Inferior parietal cortex (tissue), 1 donor: ENCODE data around the gene CLRN2.
A peak's percentile ranks its signal among the peaks of the same experiment; 100 is the strongest.

Experiments used
- DNase-seq: peaks from one replicate; pipeline ENCODE4 v3.0.0-alpha.2; 2016; ENCODE audit errors: extremely low spot score

CLRN2 gene, protein sequence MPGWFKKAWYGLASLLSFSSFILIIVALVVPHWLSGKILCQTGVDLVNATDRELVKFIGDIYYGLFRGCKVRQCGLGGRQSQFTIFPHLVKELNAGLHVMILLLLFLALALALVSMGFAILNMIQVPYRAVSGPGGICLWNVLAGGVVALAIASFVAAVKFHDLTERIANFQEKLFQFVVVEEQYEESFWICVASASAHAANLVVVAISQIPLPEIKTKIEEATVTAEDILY

DNA sequence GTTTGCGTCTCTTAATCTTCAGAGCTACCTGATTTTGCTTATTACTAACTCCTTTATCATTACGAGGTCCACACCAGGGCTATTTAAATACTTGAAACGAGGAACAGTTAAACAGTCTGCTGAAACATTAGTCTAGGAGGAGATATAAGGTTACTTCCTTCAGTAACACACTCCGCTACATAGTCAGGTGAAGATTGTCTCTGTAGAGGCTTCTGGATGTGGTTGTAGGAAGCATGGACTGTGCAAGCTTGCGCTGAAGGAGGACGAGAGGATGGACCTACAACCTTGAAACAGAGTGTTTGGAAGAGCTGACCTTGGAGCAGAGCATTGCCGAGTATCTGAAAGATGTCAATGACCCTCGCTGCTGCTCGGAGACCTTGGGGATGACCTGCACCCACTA lies at the start of gene CLRN2:
TSS of gene CLRN2 (plus strand) at position 301 of the 400 bp plus-strand sequence. CDS start 102 bp downstream, outside the sequence.
- DNase-seq = no peak

DNA sequence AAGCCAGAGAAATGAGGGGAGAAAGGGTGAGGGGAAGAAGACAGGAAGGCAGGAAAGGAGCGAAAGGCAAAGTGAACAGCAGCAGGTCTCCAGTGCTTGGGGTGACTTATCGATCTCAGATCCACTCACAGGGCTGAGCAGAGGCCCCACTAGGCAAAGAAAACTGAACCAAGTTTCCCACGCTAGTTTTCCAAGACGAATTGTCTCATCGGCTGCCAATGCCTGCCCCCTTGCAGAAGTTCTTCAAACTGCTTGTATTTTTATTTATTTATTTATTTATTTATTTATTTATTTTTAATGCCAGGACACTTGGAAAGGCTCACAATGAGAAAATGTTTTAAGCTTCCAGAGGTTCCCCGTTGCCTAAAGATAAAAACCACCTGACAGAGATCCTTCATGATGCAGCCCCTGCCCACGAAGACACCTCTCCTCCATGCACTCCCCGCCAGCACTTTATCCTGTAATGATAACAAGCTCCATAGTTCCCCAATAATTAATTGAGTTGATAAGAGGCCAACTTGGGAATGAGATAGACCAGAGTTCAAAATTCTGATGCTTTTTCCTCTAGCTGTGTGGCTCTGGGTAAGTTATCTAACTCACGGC lies 46.2 kb upstream of the CLRN2 start:
- peak; percentile 67 for DNase-seq

DNA sequence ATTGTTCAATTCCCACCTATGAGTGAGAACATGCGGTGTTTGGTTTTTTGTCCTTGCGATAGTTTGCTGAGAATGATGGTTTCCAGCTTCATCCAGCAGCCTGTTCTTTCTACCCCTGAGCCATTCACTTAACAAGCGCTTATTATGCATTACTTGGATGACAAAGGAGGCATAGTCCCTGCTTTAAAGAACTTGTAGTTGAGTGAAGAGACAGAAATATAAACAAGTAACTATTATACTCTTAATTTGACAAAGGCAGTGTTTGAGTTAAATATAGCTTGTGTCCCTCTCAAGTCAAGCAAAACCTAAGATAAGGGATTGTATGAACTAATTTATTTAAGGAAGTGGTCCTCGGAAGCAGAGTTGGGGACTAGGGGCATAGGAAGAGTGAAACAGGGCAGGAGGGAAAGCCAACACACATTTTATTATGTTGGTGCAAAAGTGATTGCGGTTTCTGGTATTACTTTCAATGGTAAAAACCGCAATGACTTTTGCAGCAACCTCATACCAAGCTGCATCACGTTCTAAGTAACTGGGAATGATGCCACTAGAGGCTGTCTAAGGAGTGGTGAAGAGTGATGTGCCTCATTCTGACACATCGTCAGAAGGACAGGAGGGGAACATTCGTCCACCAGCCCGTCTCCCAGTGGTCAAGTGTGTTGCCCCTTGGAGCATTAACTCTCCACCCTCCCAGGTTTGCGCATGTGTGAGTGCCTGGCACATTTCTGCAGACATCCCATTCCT lies 44.9 kb upstream of the CLRN2 start:
- DNase-seq = no peak

DNA sequence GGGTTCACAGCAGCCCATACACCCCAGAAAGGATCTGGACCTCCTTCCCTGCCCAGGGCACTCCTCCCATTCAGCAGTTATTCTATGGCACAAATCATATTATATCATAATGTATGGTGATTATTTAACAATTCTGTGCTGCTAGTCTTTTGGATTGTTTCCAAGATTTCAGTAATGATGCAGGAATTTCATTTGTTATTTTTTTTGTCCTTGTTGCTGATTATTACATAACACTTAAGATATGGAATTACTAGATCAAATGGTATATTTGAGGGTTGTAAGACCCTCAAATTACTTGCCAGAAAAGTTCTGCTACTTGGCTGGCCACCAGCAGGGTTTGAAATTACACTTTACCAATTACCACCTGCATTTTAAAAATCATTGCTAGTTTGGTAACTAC lies 39.5 kb upstream of the CLRN2 start:
- no peak for DNase-seq

DNA sequence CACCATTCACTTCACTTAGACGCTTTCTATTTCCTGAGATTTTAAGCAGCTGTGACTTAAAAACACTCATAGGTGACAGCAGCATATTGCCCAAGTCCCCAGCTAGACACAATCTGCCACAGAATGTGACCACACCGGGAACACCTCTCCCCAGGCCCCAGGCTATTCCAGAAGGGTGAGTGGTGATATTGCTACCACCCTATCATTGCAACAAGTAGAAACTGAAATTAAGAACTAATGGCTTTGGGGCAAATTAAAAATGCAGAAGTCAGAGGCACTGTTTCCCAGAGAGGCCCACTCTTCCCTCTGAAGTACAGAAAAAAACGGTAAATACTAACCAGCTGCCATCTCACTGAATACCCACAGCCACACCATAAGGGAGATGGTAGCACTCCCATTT lies 38.1 kb upstream of the CLRN2 start:
- no peak for DNase-seq

DNA sequence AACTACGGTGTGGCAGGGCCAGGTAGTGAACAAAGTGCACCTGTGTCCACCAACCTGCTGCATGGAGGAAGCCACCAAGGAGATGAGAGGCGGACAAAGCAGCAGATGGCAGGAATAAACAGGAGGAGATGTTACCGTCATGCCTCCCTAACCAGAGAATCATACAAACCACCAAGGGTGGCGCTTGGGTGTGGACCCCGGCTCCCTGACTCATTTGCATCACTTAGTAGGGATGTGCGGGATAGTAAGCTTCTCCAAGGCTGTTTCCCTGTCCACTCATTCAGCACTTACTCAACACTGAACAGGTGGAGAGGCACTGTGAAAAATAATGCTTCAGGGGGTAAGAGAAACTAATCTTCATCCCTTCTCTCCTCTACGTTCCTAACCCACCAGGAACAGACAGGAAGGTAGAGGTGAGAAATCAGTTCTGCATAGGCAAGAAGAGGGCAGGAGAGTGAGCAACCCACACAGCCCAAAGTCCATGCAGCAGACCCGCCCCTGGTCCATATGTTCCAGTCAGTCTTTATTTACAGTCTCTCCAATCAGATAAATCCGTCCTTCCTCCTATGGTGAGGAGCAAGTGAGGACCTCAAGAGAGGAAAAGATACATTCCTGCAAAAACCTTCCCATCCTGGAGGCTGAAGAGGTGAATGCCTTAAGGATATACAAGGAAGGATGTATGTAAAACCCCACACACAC lies 37.0 kb upstream of the CLRN2 start:
- no peak for DNase-seq

DNA sequence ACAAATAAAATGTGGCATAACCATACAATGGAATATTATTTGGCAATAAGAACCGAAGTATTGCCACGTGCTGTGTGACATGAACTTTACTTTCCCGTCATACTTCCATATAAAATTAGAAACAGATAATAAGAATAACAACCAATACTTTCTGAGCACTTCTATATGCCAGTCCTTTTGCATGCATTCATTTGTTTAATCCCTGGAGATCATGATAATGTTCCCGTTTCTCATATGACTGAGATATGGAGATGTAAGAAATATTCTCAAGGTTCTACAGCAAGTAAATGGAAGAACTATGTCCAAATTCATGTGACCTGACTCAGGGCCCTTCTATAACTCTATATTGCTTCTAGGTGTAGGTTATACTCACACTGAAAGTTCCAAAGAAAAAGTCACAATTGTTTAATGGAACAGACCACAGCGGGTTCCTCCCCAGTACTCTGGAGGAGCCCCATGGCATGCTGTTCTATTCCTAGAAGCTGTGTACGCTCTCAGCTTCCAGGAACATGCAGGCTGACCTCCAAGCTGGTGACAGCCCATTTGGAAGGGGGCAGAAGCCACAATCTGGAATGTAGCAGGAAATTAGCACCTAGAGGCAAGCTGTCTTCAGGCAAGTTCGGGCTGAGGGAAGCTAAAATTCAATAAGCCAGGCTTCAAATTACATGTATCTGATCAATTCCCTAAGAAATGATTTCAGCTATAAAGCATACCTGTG lies 34.6 kb upstream of the CLRN2 start:
- DNase-seq = no peak

DNA sequence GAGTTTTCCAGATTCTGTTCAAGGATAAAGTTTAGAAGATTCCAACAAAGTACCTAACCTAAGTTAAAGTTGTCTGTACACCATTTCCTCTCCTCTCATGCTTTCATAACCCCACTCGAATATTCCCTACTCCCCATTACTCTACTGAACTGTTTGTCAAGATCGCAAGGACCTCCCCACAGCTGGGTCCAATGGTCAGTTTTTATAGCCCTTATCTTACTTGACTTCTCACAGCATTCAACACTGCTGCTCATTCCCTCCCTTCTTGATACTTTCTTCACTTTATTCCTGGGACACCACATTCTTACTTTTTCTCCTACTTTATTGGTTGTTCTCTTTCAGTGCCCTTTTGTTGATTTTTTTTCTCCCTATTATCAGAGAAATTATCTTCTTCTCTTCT lies 34.0 kb upstream of the CLRN2 start:
- no peak for DNase-seq

DNA sequence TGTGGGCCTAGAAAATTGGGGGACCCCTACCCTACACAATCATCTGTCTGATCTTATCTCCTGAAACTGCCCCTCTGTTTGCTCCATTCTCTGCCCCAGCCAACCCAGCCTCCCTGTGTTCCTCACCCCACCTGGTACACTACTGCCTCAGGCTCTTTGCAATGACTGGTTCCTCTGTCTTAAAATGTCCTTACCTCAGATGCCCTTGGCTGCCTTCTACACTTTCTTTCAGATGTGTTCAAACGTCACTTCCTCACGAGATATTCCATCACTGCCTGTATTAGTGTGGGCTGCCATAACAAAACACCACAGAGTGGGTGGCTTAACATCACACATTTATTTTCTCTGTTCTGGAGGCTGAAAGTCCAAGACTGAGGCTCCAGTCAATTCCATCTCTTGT lies 32.2 kb upstream of the CLRN2 start:
- DNase-seq = no peak

DNA sequence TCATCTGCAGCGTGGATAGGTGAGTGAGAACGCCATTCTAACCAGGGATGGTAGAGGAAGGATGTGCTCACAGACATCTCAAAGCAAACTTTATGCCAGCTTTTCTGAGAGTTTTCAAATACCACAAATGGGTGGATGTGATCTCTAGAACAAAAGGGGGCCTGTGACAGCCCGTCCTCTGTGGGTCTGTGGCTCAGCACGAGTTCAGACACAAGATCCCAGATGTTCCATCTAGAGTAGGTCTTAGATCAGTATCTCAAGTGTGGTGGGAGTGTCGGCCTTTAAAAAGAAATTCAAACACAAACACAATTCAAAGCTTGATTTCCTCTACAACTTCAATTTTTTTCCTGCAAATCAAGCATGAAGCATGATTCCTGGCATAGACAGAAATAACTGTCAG lies 25.8 kb upstream of the CLRN2 start:
- no peak for DNase-seq

DNA sequence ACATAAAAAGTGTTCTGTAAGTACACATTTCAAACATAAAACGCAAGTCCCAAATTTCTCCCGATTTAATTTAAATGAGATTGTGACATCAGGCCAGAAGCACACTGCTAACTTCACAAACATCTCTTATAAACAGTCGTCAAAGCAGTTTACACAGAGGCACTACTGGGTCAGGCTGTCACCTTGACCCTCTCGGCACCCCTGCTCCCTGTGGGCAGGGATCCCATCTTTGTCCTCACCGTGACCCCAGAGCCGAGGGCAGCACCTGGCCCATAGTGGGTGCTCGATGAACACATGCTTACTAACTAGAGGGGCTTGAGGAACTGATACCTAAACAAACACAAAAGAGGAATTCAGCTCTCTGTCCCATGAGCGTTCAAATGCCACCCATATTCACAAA lies 25.2 kb upstream of the CLRN2 start:
- DNase-seq = no peak

DNA sequence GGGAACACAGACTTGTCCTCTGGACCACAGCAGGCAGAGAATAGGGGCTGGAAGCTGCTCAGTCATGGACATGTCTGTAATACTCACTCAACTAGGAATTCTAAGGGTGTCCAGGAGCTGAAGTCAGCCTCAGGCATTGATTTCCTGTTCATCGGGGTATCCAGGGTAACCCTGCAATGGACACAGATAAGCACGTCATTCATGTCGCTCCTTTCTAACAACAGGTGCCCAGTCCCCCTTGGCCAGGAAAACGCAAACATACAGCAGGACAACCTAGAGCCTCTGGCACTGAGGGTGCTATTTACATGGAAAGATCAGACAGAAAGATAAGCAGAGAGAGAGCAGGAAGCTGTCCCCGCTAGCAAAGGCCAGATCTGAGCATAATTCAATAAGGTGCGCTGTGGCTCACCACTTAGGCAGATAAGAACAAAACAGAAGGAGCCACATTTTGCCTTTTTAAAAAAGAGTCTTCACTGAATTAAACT lies 24.3 kb upstream of the CLRN2 start:
- no peak for DNase-seq

DNA sequence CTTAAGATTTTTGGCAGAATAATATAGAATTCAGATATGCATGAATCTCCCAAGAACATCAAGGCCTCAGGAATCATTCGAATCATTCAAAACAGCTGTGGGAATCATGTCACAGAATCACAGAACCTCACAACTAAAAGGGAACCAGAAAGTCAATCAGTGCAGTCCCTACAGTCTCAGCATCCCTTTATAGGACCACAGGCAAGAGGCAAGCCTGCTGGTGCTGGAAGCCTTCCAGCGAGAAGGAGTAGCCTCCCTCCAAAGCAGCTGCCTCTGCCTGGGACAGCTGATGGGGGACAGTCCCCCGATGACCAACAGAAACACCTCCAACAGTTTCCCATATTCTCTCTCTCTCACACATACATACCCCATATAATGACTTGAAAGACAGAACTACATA lies 23.8 kb upstream of the CLRN2 start:
- no peak for DNase-seq

DNA sequence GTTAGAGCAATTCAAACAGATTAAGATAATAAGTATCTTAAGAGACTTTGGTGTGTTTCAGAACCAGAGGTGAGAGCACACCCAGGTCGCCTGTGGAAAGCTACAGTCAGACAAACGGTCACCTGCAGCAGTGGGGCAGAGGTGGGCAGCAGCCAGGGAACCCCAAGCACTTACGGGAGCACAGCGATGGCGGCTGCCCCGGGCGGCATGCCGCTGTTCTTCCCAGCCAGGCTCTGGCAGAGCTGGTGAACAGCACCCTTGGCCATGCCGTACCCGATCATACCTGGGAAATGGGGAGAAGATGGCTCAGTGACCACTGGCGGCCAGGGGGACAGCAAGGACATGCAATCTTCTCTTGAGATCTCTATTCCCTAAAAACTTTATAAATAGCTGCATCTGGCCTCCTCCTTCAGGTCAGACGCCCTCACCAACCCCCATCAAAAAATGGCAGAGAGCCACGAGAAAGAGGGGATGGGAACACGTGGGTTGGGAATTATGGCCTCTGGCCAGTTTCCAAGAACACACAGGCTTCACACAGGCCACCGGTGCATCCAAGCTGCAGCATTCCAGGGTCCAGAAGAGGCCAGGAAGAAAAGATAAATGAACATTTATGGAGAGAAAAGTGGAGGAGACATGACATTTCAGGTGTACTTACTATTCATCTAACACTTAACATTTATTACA lies 22.8 kb upstream of the CLRN2 start:
- DNase-seq = no peak

DNA sequence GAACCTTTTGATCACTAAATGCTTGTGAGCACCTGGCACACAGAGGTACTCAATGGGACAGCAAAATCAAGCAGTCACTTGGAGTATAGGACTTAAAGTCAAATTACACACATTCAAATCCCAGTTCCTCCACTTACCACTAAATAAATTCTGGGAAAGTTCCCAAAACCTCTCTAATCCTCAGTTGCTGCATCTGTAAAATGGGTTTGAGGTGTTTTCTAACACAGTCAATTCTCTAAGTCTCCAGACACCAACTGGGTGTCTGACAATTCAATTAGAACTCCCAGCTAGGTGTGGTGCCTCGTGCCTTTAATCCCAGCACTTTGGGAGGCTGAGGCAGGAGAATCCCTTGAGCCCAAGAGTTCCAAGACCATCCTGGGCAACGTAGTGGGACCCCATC lies 22.1 kb upstream of the CLRN2 start:
- DNase-seq = no peak

DNA sequence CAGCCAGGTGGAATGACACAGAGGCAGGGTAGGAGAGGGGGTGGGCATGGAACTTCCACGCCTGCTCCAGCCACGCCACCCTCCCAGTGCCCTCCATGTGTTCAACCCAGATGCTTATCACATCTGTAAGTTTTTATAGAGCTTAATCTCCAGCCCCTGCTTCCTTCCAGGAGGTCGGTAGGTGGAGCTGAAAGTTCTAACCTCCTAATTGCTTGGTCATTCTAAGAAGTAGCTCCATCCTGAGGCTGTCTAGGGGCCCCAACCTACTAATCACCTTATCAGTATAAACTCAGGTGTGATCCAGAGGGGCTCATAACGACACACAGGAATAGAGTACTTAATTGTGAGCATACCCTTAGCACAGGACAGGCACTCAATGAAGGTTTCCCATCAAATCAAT lies 21.3 kb upstream of the CLRN2 start:
- no peak for DNase-seq

DNA sequence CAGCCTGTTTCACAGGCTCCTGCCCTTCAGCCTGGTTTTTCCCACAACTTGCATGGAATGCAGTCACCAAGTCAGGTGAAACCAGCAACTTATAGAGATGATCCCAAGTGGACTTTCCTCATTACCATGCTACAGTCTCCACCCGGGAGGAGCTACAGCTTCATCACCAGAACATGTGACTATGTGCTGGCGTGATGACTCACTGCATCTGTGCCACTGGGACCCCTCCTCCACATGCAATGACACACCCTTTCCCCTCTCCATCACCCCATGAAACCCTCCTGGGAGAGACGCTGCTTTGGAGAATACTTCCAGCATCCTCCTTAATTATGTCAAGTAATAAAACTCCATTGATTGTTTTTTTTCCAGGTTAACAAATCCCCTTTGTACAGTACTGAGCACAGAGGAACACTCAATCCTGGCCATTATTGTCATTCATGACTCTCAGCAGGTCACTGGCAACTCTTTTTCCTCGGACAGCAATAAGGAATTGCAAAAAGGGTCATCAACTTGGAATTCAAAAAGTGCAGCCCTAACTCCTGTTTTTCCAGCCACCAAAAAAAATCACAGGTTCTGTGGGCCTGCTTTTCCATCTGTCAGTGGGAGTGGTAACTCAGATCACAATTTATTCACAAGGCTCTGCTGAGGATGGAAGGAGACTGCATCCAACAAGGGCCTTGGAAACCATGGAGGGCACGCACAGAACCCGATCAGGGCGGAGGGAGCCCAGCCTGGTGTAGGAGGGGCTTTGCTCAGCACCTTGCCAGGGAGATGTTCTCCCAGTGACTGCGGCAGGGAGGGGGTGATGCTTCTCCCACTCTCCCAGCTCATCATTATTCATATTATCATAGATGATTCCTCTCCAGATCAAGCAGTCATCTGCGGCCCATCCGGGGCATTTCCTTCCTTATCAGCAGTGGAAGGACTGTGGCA lies 20.4 kb upstream of the CLRN2 start:
- no peak for DNase-seq

DNA sequence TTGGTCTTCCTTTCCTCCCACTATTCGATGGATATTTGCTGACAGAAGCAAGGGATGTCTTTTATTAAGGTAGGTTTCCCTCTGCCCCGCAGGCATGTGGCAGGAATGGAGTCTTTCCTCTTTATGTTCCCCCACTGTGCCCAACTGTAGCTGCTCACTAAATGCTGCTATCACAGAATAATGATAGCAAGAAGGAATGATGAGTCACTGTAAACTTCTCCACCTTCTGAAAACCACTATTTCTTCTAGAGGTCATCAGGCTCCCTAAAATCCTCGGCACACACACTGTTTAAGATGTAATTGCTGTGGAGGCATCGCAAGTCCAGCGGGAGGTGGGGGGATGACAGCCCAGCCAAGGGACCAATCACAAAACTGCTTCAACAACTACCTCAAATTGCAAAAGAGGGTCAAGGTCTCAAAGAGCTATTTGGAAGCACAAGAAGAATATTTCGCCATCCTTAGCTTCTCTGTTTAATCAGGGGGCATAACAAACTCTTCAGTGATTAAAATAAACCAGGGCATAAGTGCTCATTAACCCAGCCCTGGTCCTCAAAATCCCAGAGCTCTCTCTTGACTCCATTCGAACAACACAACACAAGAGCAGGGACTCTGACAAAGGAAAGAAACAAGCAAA lies 17.0 kb upstream of the CLRN2 start:
- DNase-seq = no peak

DNA sequence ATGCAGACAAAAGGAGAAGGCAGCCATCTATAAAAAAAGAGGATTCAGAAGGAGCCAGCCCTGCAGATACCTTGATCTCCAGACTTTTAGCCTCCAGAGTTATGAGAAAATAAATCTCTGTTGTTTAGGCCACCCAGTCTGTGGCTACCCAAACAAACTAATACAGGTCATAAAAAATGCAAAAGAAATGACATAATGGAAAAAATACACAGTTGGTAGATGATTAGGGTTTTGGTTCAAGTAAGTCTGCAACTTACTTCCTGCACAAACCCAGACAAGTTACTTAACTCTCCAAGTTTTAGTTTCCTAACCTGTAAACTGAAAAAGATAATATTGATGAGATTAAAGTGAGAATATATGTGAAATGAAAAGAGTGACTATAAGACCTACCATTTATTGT lies 14.4 kb upstream of the CLRN2 start:
- no peak for DNase-seq

DNA sequence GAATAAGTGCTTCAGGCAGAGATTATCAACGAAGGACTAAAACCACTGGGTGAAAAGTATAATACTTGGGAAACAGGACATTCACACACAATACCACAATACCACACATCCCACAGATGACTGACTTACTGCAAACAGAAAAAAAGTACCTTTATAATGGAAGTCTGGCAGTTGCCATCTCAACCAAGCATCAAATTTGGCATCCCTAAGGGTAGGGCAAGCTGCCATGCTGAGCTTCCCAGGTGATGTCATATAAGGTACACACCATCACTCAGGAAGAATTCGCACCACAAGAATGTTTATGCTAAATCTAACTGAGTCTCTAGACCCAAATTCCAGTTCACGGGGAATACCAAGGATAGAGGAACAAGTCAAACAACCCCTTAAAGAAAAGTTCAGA lies 12.2 kb upstream of the CLRN2 start:
- DNase-seq = no peak
